ENCODE results near the gene WDR86.

Gene WDR86

DNA sequence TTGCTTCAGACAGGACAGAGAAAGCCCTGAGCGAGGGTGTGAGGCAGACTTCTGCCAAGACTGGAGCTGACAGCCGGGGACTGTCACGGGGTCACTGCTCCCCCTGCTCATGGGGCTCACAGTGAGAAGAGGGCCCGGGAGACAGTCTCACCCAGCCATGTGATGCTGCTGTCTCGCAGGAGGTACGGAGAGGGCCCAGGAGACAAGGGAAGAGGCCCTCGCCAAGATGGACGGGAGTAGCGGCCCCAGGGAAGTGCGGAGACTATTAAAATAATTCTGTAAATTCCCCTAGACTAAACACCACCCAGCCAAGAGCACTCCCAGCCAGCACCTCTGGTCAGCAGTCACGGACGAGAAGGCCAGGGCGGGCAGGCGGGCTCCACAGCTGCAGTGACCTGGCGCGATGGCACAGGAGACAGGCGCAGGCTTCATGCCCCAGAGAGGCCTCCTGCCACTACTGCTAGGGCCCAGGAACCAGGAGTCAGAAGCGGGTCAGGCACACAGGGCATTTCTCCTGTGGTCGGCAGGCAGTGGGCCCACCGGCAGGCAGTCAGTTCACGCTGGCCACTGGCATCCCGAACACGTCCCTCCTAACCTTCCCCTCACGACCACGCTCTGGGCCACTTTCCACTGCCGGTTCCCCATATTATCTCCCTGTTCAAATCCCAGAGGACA, 24.1 kb downstream of the WDR86 start:
- Histone ChIP-seq H3K79me2 (no peaks in the 10 kb centered on the region), H3K4me2 (ENCODE audit: low read length) (no peak overlapping the region), H3K9ac (no peak overlapping the region), H3K9me3 (ENCODE audit: control insufficient read depth, low read length) (no peaks in the 10 kb centered on the region), H2AFZ (no peak overlapping the region), H3K4me1 (peaks cover 41% of the 10 kb centered on the region), H3K27ac (peak overlapping the region; percentile 79), H3K4me3 (ENCODE audit: low read depth, low read length) (no peak overlapping the region), H3K27me3 (ENCODE audit: control insufficient read depth, insufficient read depth, low read length) (no peaks in the 10 kb centered on the region), H3K36me3 (ENCODE audit: control insufficient read depth, insufficient read depth, low read length) (no peaks in the 10 kb centered on the region)
- TF ChIP-seq, protein P1, sequence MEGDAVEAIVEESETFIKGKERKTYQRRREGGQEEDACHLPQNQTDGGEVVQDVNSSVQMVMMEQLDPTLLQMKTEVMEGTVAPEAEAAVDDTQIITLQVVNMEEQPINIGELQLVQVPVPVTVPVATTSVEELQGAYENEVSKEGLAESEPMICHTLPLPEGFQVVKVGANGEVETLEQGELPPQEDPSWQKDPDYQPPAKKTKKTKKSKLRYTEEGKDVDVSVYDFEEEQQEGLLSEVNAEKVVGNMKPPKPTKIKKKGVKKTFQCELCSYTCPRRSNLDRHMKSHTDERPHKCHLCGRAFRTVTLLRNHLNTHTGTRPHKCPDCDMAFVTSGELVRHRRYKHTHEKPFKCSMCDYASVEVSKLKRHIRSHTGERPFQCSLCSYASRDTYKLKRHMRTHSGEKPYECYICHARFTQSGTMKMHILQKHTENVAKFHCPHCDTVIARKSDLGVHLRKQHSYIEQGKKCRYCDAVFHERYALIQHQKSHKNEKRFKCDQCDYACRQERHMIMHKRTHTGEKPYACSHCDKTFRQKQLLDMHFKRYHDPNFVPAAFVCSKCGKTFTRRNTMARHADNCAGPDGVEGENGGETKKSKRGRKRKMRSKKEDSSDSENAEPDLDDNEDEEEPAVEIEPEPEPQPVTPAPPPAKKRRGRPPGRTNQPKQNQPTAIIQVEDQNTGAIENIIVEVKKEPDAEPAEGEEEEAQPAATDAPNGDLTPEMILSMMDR (IDR thresholded peaks at IDR 0.05) = no peak

DNA sequence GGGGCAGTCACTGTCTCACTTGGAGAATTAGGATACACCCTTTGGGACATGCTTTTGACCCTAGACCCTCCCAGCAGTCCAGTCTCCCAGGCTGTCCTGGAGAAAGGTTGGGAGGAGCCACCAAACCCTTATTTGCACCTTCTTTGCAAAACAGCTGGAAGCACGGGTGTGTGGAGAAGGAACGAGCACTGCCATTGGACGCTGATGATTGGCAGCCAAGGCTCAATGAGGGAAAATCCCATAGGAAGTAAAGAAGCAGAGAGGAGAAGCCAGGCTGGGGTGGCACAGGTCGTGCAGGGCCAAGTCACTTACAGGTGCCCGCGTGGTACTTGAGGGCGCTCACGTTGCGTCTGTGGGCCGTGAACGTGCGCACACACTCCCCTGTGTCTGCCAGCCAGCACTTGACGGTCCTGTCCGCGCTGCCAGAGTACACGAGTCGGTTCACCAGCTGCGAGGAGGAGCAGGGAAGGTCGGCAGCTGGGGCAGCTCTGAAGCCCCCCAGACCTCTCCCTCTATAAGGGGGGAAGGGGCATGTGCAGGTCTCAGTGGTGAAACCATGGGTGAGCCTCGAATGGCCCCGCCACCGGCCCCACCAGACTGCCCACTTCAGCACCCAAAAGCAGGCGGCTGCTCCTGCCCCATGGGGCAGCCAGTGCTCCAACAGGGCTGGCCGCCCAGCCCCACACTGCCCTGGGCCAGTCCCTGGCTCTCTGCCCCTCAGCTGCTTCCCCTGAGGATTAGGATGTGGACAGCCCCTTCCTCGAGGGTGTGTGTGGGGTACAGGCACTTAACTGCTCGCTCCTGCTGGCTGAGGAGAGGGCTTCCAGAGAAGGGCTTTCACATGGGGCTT, 24.8 kb downstream of the WDR86 start:
- no peak overlapping the region for H3K9ac ChIP-seq
- peak overlapping the region; percentile 57 for H3K27ac ChIP-seq
- no peaks in the 10 kb centered on the region for H3K27me3 ChIP-seq (ENCODE audit: control insufficient read depth, insufficient read depth, low read length)
- no peaks in the 10 kb centered on the region for H3K36me3 ChIP-seq (ENCODE audit: control insufficient read depth, insufficient read depth, low read length)
- TF ChIP-seq, protein P1 (IDR thresholded peaks at IDR 0.05) = no peak
- no peak overlapping the region for H3K4me3 ChIP-seq (ENCODE audit: low read depth, low read length)
- peaks cover 41% of the 10 kb centered on the region for H3K4me1 ChIP-seq
- H3K79me2 ChIP-seq = no peaks in the 10 kb centered on the region
- no peak overlapping the region for H2AFZ ChIP-seq
- H3K9me3 ChIP-seq (ENCODE audit: control insufficient read depth, low read length) = no peaks in the 10 kb centered on the region
- no peak overlapping the region for H3K4me2 ChIP-seq (ENCODE audit: low read length)

DNA sequence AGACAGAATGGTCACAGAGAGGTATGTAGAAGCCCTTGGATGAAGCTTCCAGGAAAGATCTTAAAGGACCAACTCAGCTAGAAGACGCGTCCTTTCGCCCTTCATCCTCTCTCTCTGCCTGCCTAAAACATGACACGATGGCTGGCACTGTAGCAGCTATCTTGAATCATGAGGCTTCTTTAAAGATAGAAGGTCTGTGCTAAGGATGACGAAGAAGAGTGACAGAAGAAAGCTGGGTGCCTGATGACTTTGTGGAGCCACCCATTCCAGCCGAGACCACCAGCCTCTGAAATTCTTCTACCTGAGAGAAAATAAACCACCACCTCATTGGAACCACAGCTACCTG, 25.5 kb downstream of the WDR86 start:
- no peaks in the 10 kb centered on the region for H3K36me3 ChIP-seq (ENCODE audit: control insufficient read depth, insufficient read depth, low read length)
- TF ChIP-seq, protein P1 (IDR thresholded peaks at IDR 0.05) = no peak
- peaks cover 41% of the 10 kb centered on the region for H3K4me1 ChIP-seq
- no peak overlapping the region for H3K9ac ChIP-seq
- H3K9me3 ChIP-seq (ENCODE audit: control insufficient read depth, low read length) = no peaks in the 10 kb centered on the region
- H3K79me2 ChIP-seq = no peaks in the 10 kb centered on the region
- H2AFZ ChIP-seq = no peak overlapping the region
- H3K4me3 ChIP-seq (ENCODE audit: low read depth, low read length) = no peak overlapping the region
- no peaks in the 10 kb centered on the region for H3K27me3 ChIP-seq (ENCODE audit: control insufficient read depth, insufficient read depth, low read length)
- H3K4me2 ChIP-seq (ENCODE audit: low read length) = peak overlapping the region; percentile 32
- H3K27ac ChIP-seq = peak overlapping the region; percentile 57

DNA sequence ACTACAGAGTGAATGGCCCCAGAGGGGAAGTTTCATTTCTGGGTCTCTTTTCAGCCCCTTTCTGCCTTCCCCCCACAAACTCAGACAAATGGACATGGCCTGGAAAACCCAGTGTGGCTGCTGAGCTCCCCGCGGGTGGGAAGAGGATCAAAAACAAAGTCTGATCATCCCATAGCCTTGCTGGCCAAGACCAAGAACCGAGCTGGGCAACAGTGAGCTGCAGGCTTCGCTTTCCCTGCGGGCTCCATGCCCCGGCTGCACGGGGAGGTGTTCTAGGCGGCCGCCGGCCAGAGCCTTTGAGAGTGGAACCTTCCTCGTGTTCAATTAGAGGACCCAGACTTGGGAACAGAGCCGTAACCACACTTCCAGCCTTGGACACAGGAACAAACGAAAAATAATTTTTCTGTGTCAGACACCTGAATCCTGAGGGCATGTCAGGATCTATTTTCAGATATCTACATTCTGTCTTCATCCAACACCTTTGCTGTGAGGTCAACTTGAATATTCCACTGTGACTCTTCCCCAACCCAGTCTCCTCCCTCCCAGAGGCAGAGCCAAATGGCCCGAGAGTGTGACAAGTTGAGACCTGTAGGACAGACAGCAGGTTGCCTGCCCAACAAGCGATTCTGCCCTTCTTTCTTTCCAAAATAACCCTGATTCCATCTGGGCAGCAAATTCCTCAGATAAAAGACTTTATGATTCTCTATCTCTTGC, 26.0 kb downstream of the WDR86 start:
- Histone ChIP-seq H3K9me3 (ENCODE audit: control insufficient read depth, low read length) (no peaks in the 10 kb centered on the region), H3K9ac (no peak overlapping the region), H3K79me2 (no peaks in the 10 kb centered on the region), H2AFZ (no peak overlapping the region), H3K4me2 (ENCODE audit: low read length) (peak overlapping the region; percentile 32), H3K27ac (peak overlapping the region; percentile 57), H3K4me3 (ENCODE audit: low read depth, low read length) (no peak overlapping the region), H3K27me3 (ENCODE audit: control insufficient read depth, insufficient read depth, low read length) (no peaks in the 10 kb centered on the region), H3K36me3 (ENCODE audit: control insufficient read depth, insufficient read depth, low read length) (no peaks in the 10 kb centered on the region), H3K4me1 (peaks cover 41% of the 10 kb centered on the region)
- TF ChIP-seq, protein P1 (IDR thresholded peaks at IDR 0.05) = no peak

All from parathyroid adenoma (tissue), 2 donors.